HG02642 (cell line): Measurements from ENCODE around the gene ITPK1.
"Not testable (repeated sequence)": the region's sequence is repeated elsewhere in the genome, so short reads cannot be mapped to it uniquely, and the experiment has no call there.

Experiments used
- ATAC-seq: cut with Tn5 transposase; IDR thresholded peaks from one replicate; pipeline ENCODE4 v1.9.1; 2021; ENCODE audit warnings: mild to moderate bottlenecking; ENCODE audit not compliant: unreplicated experiment, poor library complexity

The ITPK1 gene

GRCh38 chr14:93132472-93133065 lies 16.8 kb upstream of the ITPK1 start:
- peak; percentile 44 for ATAC-seq

GRCh38 chr14:93131257-93131820 lies 15.6 kb upstream of the ITPK1 start:
- not testable (repeated sequence) for ATAC-seq

- ATAC-seq: no peak
These were observed 13.2 kb upstream of the ITPK1 start for GRCh38 chr14:93128725-93129459.

GRCh38 chr14:93126111-93126510 lies 10.4 kb upstream of the ITPK1 start:
- no peak for ATAC-seq

GRCh38 chr14:93122826-93123225 lies 7.1 kb upstream of the ITPK1 start:
- no peak for ATAC-seq

- ATAC-seq: no peak
These were observed 5.5 kb upstream of the ITPK1 start for GRCh38 chr14:93121030-93121834.

- ATAC-seq: no peak
These were observed 4.8 kb upstream of the ITPK1 start for GRCh38 chr14:93120517-93120916.

GRCh38 chr14:93116676-93117200 lies 1.0 kb upstream of the ITPK1 start:
- ATAC-seq: no peak

GRCh38 chr14:93115069-93115820 lies 480 bp downstream of the ITPK1 start:
- ATAC-seq: peak; percentile 82

- peak; percentile 8 for ATAC-seq
These were observed 1.0 kb downstream of the ITPK1 start for GRCh38 chr14:93114713-93115068.

GRCh38 chr14:93114068-93114710 lies 1.5 kb downstream of the ITPK1 start:
- ATAC-seq: no peak

- no peak for ATAC-seq
These were observed 2.1 kb downstream of the ITPK1 start for GRCh38 chr14:93113678-93114067.

- ATAC-seq: no peak
These were observed 2.6 kb downstream of the ITPK1 start for GRCh38 chr14:93112891-93113677.

GRCh38 chr14:93111541-93111940 lies 4.2 kb downstream of the ITPK1 start:
- ATAC-seq: not testable (repeated sequence)

GRCh38 chr14:93110856-93111419 lies 4.8 kb downstream of the ITPK1 start:
- ATAC-seq: no peak

- ATAC-seq: no peak
These were observed 5.9 kb downstream of the ITPK1 start for GRCh38 chr14:93109572-93110481.

GRCh38 chr14:93108105-93108504 lies 7.6 kb downstream of the ITPK1 start:
- no peak for ATAC-seq
